Activated naive CD4-positive, alpha-beta T cell treated with anti-CD3 and anti-CD28 coated beads, Interleukin-2, amount 50 U/mL, for 24 hours (primary cell): ENCODE measurements around the gene KCNG4.

Source experiments
- H3K27ac Mint-ChIP-seq: one replicate; pipeline ENCODE4 v1.8.0; 2021; ENCODE audit warnings: mild to moderate bottlenecking, mixed read lengths
- H3K27me3 Mint-ChIP-seq: one replicate; pipeline ENCODE4 v1.8.0; 2021; ENCODE audit warnings: mixed read lengths
- H3K36me3 Mint-ChIP-seq: one replicate; pipeline ENCODE4 v1.8.0; 2021; ENCODE audit warnings: mixed read lengths
- H3K4me1 Mint-ChIP-seq: one replicate; pipeline ENCODE4 v1.8.0; 2021; ENCODE audit warnings: mixed read lengths
- H3K4me3 Mint-ChIP-seq: one replicate; pipeline ENCODE4 v1.8.0; 2021; ENCODE audit warnings: mild to moderate bottlenecking, mixed read lengths
- H3K9me3 Mint-ChIP-seq: one replicate; pipeline ENCODE4 v1.8.0; 2021; ENCODE audit warnings: mixed read lengths

KCNG4 gene, protein sequence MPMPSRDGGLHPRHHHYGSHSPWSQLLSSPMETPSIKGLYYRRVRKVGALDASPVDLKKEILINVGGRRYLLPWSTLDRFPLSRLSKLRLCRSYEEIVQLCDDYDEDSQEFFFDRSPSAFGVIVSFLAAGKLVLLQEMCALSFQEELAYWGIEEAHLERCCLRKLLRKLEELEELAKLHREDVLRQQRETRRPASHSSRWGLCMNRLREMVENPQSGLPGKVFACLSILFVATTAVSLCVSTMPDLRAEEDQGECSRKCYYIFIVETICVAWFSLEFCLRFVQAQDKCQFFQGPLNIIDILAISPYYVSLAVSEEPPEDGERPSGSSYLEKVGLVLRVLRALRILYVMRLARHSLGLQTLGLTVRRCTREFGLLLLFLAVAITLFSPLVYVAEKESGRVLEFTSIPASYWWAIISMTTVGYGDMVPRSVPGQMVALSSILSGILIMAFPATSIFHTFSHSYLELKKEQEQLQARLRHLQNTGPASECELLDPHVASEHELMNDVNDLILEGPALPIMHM

DNA sequence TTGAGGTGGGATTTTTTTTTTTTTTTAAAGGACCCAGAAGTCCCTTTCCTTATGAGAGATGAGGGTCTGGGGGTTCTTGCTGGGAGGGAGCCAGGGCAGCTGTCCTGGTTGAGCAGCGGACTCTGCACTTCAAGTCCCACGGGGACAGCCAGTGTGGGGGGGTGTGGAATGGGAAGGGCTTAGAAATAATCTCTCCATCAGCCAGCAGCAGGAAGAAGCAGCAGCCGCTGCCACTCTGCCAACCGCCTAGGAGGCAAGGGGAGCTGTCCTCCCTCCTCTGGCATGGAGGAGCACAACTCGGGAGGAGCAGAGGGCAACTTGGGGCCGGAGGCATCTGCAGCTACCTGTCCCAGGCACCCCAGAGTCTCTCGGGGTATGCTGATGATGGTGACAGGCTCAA, at the start of gene KCNG4:
TSS of gene KCNG4 (minus strand) at position 104 of the 400 bp plus-strand sequence. CDS start 2,527 bp downstream, outside the sequence.
- no peaks in the 10 kb centered on the region for H3K36me3 Mint-ChIP-seq
- H3K27ac Mint-ChIP-seq: no peak within 1 kb of the TSS
- peaks cover 14% of the 10 kb centered on the region for H3K27me3 Mint-ChIP-seq
- H3K4me3 Mint-ChIP-seq: no peak within 1 kb of the TSS
- no peaks in the 10 kb centered on the region for H3K4me1 Mint-ChIP-seq
- no peaks in the 10 kb centered on the region for H3K9me3 Mint-ChIP-seq

DNA sequence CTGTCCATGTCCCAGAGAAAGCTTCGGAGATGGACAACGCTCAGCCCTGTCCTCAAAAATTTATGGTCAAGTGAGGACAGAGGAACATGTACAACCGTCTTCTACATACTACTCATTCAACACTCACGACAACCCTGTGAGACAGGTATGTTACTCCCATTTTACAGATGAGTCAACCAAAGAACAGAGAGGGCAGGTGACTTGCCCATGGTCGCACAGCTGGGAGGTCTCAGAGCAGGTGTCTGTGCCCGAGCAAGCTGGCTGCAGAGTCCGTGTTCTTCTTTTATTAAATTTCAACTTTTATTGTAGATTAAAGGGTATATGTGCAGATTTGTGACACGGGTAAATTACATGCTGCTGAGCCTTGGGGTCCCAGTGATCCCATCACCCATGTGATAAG, 49.1 kb upstream of the KCNG4 start:
- Mint-ChIP-seq H3K36me3 (no peaks in the 10 kb centered on the region), H3K9me3 (no peaks in the 10 kb centered on the region), H3K4me1 (peaks cover under 1% of the 10 kb centered on the region), H3K4me3 (no peak overlapping the region), H3K27ac (no peak overlapping the region), H3K27me3 (peaks cover 13% of the 10 kb centered on the region)

DNA sequence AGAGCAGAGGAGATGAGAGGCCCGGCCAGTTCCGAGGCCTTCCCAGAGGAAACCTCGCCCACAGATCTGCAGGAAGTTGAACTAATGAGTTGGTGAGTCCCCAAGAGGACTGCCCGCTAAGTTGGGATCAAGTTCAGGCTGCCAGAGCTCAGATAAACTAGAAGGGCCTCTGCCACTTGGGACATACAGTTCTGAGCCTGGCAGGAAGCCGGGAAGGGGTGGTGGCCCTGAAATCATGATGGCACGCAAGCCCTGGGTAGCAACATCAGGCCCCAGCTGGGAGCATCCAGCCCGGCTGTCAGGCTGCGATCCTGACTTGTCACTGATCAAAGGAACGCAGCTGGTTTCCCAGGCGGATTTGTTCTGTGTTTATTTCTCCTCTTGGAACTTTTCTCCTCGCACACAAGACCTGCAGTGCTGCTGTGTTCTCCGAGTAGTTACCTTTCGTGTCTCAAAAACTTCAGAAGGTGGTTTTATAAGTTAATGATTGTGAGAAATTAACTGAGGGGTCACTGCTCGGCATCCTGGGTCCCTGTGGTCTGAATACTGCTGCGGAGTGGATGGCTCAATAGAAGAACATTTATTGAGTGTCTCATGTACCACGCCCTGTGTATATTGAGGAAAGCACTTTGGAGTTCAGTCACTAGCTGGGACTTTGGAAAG, 46.9 kb upstream of the KCNG4 start:
- Mint-ChIP-seq H3K27me3 (peaks cover 9% of the 10 kb centered on the region), H3K27ac (no peak overlapping the region), H3K36me3 (no peaks in the 10 kb centered on the region), H3K4me1 (no peaks in the 10 kb centered on the region), H3K9me3 (no peaks in the 10 kb centered on the region), H3K4me3 (no peak overlapping the region)

DNA sequence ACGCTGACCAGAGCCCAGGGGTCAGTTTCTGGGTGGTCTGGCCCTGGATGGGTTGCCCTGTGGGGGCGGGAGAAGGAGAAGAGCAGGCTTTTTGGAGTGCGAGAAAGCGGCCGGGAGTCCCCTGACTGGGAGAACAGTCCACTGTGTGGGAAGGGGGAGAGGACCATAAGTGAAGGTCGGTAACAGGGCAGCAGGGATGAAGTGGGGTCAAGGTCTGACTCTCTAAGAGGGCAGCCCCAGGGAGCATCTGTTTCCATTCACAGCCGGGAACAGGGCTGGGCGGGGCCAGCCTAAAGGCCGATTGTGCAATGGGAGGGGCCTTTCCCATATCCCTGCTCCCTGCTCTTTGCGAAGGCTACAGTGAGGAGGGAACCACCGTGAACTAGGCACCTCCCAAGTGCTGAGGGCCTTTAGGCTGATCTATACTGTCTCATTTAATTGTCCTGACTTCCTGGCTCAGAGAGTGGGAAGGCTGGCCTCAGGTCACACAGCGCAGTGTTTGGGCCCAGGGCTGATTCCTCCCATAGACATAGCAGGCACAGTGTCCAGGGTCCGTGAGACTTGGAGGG, 44.4 kb upstream of the KCNG4 start:
- H3K27me3 Mint-ChIP-seq: peaks cover 8% of the 10 kb centered on the region
- no peak overlapping the region for H3K27ac Mint-ChIP-seq

DNA sequence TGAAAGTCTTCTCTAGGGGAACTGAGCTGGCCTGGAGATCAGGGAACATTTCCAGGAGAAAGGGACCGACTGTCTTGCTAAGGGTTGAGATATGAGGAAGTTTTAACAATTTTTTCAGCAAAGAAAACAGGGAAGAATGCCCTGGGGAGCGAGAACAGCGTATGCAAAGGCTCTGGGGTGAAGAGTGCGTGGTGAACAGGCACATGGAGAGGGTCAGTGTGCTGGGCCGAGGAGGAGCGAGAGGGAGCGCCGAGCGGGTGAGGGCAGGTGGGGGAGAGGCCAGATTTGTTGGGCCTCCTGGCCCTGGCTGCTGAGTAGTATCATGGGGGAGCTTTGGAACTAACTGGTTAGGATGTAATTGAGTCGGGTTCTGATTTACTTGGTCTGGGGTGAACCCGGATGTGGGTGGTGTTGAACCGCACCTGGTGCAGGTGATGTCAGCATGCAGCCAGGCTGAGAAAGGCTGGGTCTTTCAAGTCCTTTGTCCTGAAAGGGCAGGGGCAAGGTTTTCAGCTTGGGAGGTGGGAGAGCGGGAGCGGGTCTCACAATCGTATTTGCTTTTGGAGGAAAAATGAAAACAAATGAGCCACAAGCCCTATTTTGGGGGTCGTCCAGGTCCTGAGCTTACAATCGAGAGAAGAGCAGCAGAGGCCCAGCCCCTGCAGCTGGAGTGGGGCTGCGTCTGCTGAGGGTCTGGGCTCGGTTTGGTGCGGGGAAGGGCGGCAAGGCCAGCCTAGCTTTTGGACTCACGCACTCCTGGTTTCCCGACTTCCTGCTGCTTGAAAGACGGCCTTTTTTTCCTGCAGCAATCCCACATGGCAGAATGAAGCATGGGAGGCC, 43.7 kb upstream of the KCNG4 start:
- Mint-ChIP-seq H3K27ac (no peak overlapping the region), H3K4me3 (no peak overlapping the region), H3K36me3 (no peaks in the 10 kb centered on the region), H3K4me1 (no peaks in the 10 kb centered on the region), H3K27me3 (peaks cover 7% of the 10 kb centered on the region), H3K9me3 (no peaks in the 10 kb centered on the region)

More for the DNA sequence above, 44.4 kb upstream of the KCNG4 start:
- Mint-ChIP-seq H3K4me1 (no peaks in the 10 kb centered on the region), H3K4me3 (no peak overlapping the region), H3K36me3 (no peaks in the 10 kb centered on the region), H3K9me3 (no peaks in the 10 kb centered on the region)

DNA sequence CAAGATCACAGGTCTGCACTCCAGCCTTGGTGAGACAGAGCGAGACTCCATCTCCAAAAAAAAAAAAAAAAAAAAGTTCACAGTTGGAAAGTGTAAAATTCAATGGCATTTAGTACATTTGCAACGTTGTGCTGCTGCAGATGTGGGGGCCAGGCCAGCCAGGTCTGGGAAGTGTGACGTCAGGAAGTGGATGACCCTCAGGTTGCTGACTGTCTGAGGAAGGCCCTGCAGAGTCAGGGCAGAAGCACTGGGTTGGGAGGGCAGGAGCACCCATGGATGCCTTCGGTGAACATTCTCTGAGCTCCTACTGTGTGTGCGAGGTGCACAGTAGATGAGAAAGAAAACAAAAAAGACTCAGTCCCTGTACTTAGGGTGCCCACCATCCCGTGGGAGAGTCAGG, 42.7 kb upstream of the KCNG4 start:
- Mint-ChIP-seq H3K27ac (no peak overlapping the region), H3K9me3 (no peaks in the 10 kb centered on the region), H3K4me1 (no peaks in the 10 kb centered on the region), H3K36me3 (no peaks in the 10 kb centered on the region), H3K27me3 (peaks cover 2% of the 10 kb centered on the region), H3K4me3 (no peak overlapping the region)

DNA sequence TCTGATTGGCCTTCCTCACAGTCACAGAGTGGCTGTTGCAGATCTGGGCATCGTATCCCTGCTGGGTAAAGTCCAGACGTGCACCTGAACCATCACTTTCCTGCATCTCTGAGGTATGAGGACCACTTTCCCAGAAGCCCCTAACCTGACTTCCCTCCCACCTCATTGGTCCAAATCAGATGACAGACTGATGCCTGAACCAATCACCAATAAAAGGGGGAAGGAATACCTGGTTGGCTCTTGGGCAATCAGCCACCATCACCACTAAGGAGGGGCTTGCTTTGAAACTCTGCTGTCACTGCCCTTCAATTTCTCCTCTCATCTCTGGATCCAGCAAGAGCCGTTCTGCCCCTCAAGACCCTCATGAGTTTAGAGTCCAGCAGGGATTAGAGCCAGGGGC, 41.3 kb upstream of the KCNG4 start:
- Mint-ChIP-seq H3K4me1 (no peaks in the 10 kb centered on the region), H3K27ac (no peak overlapping the region), H3K9me3 (no peaks in the 10 kb centered on the region), H3K4me3 (no peak overlapping the region), H3K27me3 (peaks cover 2% of the 10 kb centered on the region), H3K36me3 (no peaks in the 10 kb centered on the region)

DNA sequence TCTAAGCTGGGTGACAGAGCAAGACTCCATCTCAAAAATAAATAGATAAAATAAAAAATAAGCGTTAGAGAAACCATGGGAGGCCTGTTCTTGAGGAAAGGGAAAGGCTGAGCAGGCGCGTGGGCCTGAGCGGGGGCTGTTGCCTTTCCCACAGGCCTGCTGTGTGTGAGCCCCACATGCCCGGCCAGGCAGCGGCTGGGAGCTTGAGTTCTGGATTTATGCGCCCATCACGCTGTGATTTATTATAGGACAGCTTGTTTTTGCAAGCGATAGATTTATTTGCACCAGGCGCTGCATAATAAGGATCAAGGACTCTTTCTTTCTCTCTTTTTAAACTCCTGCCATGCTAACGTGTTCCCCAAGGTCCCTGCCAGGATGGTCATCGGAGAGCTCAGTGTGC, 40.1 kb upstream of the KCNG4 start:
- no peaks in the 10 kb centered on the region for H3K9me3 Mint-ChIP-seq
- H3K27ac Mint-ChIP-seq: no peak overlapping the region
- H3K4me3 Mint-ChIP-seq: no peak overlapping the region

DNA sequence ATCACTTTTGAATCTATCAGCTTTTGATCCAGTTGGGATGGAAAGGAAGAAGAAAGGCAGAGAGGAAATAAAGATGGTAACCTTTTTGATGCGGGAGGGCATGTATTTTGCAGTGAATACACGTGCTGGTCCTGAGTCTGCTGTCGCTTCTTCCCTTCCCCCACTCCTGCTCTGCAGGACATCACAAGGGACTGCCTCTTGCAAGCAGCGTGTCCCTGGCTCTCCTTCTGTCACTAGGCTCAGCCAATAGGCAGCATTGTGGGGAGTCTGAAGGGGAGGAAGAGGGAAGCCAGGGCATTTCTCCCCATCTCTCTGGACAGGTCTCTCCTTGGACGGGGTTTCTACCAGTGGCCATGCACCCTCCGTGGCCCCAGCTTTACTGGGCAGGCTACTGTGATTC, 39.2 kb upstream of the KCNG4 start:
- no peak overlapping the region for H3K27ac Mint-ChIP-seq
- H3K4me3 Mint-ChIP-seq: no peak overlapping the region
- H3K27me3 Mint-ChIP-seq: peaks cover 2% of the 10 kb centered on the region
- no peaks in the 10 kb centered on the region for H3K4me1 Mint-ChIP-seq
- H3K36me3 Mint-ChIP-seq: no peaks in the 10 kb centered on the region
- no peaks in the 10 kb centered on the region for H3K9me3 Mint-ChIP-seq

More for the DNA sequence above, 40.1 kb upstream of the KCNG4 start:
- peaks cover 2% of the 10 kb centered on the region for H3K27me3 Mint-ChIP-seq
- no peaks in the 10 kb centered on the region for H3K36me3 Mint-ChIP-seq
- H3K4me1 Mint-ChIP-seq: no peaks in the 10 kb centered on the region

DNA sequence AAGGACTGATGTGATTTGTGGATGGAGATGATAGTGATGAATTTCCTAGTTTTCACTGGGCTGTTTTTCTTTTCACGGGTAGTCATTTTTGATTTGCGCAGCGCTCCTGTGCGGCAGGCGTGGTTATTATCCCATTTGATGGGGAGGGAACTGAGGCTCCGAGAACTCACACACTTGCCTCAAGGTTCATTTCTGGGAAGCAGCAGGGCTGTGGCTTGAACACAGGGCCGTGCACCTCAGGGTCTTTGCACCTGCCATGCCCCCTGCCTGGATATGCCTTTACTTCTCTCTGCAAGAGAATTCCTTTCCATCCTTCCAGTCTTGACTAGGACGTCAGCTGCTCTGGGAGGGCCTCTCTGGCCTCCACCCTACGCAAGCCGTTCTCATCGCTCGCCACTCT, 38.5 kb upstream of the KCNG4 start:
- Mint-ChIP-seq H3K27ac (no peak overlapping the region), H3K4me1 (no peaks in the 10 kb centered on the region), H3K9me3 (no peaks in the 10 kb centered on the region), H3K36me3 (no peaks in the 10 kb centered on the region), H3K27me3 (peaks cover 2% of the 10 kb centered on the region), H3K4me3 (no peak overlapping the region)

DNA sequence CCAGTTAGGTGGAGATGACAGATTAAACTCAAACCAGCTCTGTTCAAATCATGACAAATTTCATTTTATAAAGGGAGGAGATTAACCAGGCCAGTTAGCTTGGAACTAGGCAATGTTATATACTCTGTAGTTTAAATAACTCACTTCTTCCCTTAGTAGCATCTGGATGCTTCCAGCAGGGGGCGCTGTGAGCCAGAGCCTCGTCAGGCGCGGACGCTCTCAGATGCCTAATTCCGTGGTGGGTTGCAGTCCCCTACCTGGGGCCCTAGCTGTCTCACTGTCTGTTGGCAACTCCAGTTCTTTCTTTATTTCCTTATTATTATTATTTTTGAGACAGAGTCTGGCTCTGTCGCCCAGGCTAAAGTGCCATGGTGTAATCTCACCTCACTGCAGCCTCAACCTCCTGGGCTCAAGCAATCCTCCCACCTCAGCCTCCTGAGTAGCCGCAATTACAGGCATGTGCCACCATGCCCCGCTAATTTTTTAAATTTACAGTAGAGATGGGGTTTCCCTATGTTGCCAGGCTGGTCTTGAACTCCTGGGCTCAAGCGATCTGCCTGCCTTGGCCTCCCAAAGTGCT, 37.5 kb upstream of the KCNG4 start:
- no peaks in the 10 kb centered on the region for H3K4me1 Mint-ChIP-seq
- no peaks in the 10 kb centered on the region for H3K9me3 Mint-ChIP-seq

DNA sequence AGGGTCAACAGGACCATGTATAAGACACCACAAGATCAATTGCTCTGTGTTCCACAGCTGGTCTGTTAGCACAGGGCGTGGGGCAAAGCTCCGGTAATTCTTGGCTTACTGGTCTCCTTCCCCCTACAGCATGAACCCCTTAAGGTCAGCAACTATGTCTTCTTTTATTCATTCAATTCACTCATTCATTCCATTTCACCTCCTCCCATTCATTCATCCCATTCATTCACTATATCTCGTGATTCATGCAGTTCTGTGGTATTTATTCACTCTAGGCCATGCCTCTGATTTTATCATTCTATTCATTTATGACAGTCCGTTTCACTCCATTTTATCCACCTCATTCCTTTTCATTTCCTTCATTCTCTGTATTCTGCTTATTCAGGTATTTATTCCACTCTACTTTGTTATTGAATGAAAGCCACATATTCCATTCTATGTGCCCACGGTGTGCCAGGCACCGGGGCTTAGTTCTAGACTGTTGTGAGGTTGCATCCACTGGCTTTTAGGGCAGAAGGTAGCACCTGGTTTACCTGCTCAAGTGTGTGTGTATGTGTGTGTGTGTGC, 35.9 kb upstream of the KCNG4 start:
- Mint-ChIP-seq H3K4me1 (no peaks in the 10 kb centered on the region), H3K9me3 (no peaks in the 10 kb centered on the region), H3K27me3 (peaks cover 2% of the 10 kb centered on the region), H3K36me3 (no peaks in the 10 kb centered on the region), H3K4me3 (no peak overlapping the region), H3K27ac (no peak overlapping the region)

More for the DNA sequence above, 37.5 kb upstream of the KCNG4 start:
- peaks cover 2% of the 10 kb centered on the region for H3K27me3 Mint-ChIP-seq
- no peak overlapping the region for H3K27ac Mint-ChIP-seq
- H3K36me3 Mint-ChIP-seq: no peaks in the 10 kb centered on the region
- H3K4me3 Mint-ChIP-seq: no peak overlapping the region

DNA sequence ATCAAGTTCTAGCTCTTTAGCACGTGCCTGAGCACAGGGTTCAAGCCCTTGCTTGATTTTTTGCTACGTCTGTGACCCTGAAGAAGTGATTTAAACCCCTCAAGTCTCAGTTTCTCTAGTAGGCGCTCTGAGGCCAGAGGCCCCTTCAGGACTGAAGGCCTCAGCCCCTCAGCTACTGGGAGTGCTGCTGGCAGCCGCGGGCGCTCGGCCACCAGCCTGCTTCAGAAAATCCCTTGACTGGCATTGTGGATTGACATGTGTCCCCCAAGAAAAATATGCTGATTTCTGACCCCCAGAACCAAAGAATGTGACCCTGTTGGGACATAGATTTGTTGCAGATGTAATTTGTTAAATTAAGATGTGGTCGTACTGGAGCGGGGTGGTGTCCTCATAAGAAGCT, 34.7 kb upstream of the KCNG4 start:
- Mint-ChIP-seq H3K4me3 (no peak overlapping the region), H3K9me3 (no peaks in the 10 kb centered on the region), H3K27me3 (no peaks in the 10 kb centered on the region), H3K27ac (no peak overlapping the region), H3K36me3 (no peaks in the 10 kb centered on the region), H3K4me1 (no peaks in the 10 kb centered on the region)

DNA sequence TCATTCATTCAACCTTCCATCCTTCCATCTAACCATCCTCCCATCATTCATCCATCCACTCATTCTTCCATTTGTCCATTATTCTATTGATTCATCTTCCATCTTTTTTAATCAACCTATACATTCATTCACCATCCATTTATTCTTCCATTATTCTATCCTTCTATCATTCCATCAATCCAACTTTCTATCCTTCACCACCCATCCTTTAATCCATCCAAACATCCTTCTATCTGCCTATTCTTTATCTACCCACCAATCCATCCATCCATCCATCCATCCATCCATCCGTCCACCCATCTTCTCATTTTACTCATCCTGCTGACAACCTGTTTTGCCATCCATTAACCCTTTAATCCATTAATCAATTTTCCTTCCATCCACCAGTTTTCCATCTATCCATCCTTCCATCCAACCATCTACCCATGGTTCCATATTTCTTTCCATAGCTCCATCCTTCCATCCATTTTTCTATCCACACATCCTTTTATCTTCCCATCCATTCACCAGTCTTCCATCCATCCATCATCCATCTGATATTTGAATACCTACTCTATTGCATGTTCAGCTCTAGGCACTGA, 33.0 kb upstream of the KCNG4 start:
- H3K27me3 Mint-ChIP-seq: no peaks in the 10 kb centered on the region
- no peak overlapping the region for H3K4me3 Mint-ChIP-seq
- H3K36me3 Mint-ChIP-seq: no peaks in the 10 kb centered on the region
- no peak overlapping the region for H3K27ac Mint-ChIP-seq
- no peaks in the 10 kb centered on the region for H3K9me3 Mint-ChIP-seq
- H3K4me1 Mint-ChIP-seq: no peaks in the 10 kb centered on the region
